ENCODE measurements around the gene GET4. TPM values are rescaled to one million over a fixed set of nuclear protein-coding genes. Genes with fewer than 3 reads are reported as not detected.

The GET4 gene
- total RNA-seq, 6 experiments from 2014 or later, result 15.6 to 38.3 (median 28.3) TPM

DNA sequence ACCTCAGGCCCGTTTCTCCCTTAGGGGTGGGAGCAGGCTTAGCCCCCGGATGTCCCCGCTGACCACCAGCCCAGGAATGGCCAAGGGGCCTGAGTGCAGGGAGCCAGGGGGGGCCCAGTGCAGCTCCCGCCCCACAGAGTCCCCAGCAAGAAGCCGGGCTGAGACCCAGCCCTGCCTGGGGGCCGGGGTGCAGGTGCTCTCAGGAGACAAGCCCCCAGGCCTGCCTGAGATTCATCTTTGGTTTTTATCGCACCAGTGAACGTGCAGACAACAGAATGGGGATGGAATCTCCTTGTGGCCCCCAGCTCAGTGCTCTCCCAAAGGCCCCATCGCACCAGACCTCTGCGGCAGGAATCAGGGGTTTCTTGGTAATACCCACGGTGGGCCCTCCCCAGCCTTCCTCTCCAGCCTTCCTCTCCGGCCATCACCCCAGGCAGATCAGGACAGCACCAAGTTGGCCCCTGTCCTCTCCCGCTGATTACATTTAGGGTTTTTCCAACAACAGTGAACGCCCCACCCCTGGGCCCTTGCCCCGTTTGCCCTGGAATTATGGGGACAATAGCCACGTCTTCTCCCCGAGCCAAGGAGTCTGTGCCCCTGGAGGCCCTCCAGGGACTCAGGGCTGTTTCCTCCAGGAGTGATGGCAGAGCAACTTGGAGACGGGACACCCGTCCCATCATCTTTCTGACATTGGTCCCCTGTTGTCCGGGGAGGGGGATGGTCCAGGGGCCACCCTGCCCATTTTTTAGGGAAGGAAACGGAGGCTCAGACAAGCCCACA, 55.7 kb downstream of the GET4 start:
- H3K9me3 ChIP-seq, result no peaks in the 10 kb centered on the region
- H3K36me3 ChIP-seq, result no peaks in the 10 kb centered on the region
- ATAC-seq, result no peak
- no peak overlapping the region for H3K27ac ChIP-seq
- H3K4me1 ChIP-seq, result no peaks in the 10 kb centered on the region
- intact Hi-C loops (cut with DNase I), result no loop called here
- no peak overlapping the region for H3K4me3 ChIP-seq
- WGBS (ENCODE audit: insufficient coverage, low coverage, low lambda C conversion rate, missing lambda C conversion rate), result 80% methylated on average over 7 of the region's 21 CpGs
- TF ChIP-seq, protein P1, sequence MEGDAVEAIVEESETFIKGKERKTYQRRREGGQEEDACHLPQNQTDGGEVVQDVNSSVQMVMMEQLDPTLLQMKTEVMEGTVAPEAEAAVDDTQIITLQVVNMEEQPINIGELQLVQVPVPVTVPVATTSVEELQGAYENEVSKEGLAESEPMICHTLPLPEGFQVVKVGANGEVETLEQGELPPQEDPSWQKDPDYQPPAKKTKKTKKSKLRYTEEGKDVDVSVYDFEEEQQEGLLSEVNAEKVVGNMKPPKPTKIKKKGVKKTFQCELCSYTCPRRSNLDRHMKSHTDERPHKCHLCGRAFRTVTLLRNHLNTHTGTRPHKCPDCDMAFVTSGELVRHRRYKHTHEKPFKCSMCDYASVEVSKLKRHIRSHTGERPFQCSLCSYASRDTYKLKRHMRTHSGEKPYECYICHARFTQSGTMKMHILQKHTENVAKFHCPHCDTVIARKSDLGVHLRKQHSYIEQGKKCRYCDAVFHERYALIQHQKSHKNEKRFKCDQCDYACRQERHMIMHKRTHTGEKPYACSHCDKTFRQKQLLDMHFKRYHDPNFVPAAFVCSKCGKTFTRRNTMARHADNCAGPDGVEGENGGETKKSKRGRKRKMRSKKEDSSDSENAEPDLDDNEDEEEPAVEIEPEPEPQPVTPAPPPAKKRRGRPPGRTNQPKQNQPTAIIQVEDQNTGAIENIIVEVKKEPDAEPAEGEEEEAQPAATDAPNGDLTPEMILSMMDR (IDR thresholded peaks at IDR 0.05), result no peak
- no peak for TF ChIP-seq POLR2A (IDR thresholded peaks at IDR 0.05)
- no peaks in the 10 kb centered on the region for H3K27me3 ChIP-seq
- DNase-seq, result peak in 1 of 3 donors; percentile 45

DNA sequence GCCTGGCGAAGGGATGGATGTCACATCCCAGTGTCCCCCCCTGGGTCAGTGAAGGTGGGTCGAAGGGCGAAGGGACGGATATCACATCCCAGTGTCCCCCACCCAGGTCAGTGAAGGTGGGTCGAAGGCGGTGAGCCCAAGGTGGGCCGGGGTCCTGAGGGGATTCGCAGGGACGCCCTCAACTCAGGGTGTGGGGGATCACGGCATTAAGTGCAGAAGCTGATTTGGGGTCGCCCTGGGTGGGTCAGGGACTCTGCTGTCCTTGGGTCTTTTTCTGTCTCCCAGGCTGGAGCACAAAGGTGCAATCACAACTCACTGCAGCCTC, 56.3 kb downstream of the GET4 start:
- peak in 1 of 3 donors; percentile 8 for DNase-seq
- Histone ChIP-seq H3K36me3 (no peaks in the 10 kb centered on the region), H3K4me3 (no peak overlapping the region), H3K4me1 (no peaks in the 10 kb centered on the region), H3K27ac (no peak overlapping the region), H3K27me3 (no peaks in the 10 kb centered on the region), H3K9me3 (no peaks in the 10 kb centered on the region)
- intact Hi-C loops (cut with DNase I), result no loop called here
- TF ChIP-seq POLR2A (IDR thresholded peaks at IDR 0.05), result no peak
- TF ChIP-seq, protein P1 (IDR thresholded peaks at IDR 0.05), result no peak
- ATAC-seq, result no peak
- WGBS (ENCODE audit: insufficient coverage, low coverage, low lambda C conversion rate, missing lambda C conversion rate), result no CpG with 5 or more reads among the region's 11 CpGs

DNA sequence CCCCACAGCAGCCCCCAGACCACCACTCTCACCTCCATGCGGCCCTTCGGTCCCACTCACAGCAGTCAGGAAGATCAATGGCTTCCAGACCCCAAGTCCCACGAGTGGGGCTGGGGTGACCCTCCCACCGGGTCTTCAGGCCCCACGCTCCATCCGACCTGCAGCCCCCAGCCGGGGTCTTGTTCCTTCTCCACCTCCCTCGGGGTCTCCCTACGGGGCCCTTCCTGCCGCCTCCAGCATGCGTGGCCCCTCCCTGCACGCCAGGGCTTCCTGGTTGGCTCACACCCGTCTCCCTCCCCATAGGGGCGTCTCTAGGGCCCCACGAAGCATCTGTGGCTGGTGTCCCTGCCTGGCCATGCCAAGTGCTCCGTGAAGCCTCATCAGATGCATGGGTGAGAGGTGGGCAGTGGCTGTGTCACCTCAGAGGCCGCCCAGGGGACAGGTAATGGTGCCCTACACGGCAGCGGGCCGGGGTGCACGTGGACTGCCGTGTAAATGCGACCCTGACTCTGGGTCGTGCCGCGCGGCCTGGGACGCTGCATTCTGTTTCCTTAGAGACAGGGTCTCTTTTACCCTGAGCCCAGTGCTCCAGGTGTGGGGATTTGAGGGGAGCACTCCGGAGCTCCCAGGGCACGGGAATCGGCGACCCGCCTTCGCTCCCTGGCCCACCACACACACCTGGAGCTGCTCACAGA, 58.3 kb downstream of the GET4 start:
- no peaks in the 10 kb centered on the region for H3K27me3 ChIP-seq
- H3K9me3 ChIP-seq, result no peaks in the 10 kb centered on the region
- no peak overlapping the region for H3K27ac ChIP-seq
- 93% methylated on average over 4 of the region's 34 CpGs for WGBS (ENCODE audit: insufficient coverage, low coverage, low lambda C conversion rate, missing lambda C conversion rate)
- no peak overlapping the region for H3K4me3 ChIP-seq
- intact Hi-C loops (cut with DNase I), result no loop called here
- no peaks in the 10 kb centered on the region for H3K4me1 ChIP-seq
- ATAC-seq, result peak in 1 of 4 donors; percentile 22
- TF ChIP-seq, protein P1 (IDR thresholded peaks at IDR 0.05), result no peak
- TF ChIP-seq POLR2A (IDR thresholded peaks at IDR 0.05), result no peak
- peak in 2 of 3 donors; percentile 11 to 54 for DNase-seq
- H3K36me3 ChIP-seq, result no peaks in the 10 kb centered on the region

DNA sequence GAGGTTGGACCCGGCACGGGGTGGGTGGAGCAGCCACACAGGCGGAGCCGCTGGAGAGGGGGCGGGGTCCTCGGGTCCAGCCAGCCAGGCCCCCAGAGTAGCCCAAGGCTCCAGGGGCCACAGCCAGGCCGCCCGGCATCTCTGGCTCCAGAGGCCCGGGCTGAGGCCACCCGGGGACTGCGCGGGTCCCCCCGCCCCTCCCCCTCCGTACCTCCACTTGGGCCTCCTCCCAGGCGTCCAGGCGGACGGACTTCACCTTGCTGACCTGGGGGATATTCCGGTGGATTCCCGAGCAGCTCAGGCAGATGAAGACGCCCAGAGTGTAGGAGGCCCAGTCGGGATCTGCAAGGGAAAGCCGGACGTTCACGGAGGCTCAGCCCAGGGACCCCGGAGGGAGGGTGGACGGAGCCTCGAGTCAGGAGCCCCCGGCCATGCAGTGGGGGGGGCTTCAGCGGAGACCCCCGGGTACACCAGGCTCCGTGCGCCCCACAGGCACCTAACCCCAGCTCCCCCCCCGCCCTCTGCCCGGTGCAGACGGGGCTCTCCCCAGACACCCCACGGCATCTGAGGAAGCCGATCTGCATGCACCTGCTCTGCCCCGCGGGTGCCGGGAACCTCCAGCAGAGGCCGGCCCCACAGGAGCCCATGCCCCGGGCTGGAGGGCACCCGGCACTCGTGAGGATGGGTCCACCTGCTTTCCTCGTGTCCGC, 59.0 kb downstream of the GET4 start:
- H3K4me1 ChIP-seq, result no peaks in the 10 kb centered on the region
- H3K27ac ChIP-seq, result no peak overlapping the region
- no peaks in the 10 kb centered on the region for H3K27me3 ChIP-seq
- no peaks in the 10 kb centered on the region for H3K9me3 ChIP-seq
- ATAC-seq (peak in 1 of 4 donors; percentile 11), DNase-seq (peak in 2 of 3 donors; percentile 10 to 50)
- no peaks in the 10 kb centered on the region for H3K36me3 ChIP-seq
- no peak overlapping the region for H3K4me3 ChIP-seq
- intact Hi-C loops (cut with DNase I), result no loop called here
- no CpG with 5 or more reads among the region's 46 CpGs for WGBS (ENCODE audit: insufficient coverage, low coverage, low lambda C conversion rate, missing lambda C conversion rate)
- TF ChIP-seq, protein P1 (IDR thresholded peaks at IDR 0.05), result no peak
- TF ChIP-seq POLR2A (IDR thresholded peaks at IDR 0.05), result no peak

Measured in right lobe of liver (tissue), 6 donors.